K562 (cell line): ENCODE measurements around the gene MRPS6. TPM values are rescaled to one million over a fixed set of nuclear protein-coding genes. Genes with fewer than 3 reads are reported as not detected.

Source experiments
- ATAC-seq: fragments of 200-7000 bp; cut with Tn5 transposase; 3 replicates; pipeline ENCODE4 v1.9.1; 2020; ENCODE audit warnings: moderate library complexity
- BruUV-seq: library from RNA; stranded (reverse); fragments of 400-500 nt; replicated peaks from 2 replicates; lab custom pipeline; 2021; lab: Mats Ljungman, UMichigan
- CTCF ChIA-PET: fragments of 300-600 bp; formaldehyde crosslinking; extraction: SDS; loops from one replicate; lab custom pipeline; 2021; ENCODE audit warnings: low intra/inter-chr PET ratio; lab: Yijun Ruan, JAX
- POLR2A ChIA-PET: fragments of 300-600, 350-650 bp; sonication (Branson Sonifier 250); formaldehyde crosslinking; extraction: SDS; loops from one replicate; lab custom pipeline; 2021; ENCODE audit warnings: antibody characterized with exemption, inconsistent platforms; lab: Yijun Ruan, JAX
- DNase-seq, 4 experiments: peaks; one replicate each; pipeline versions ENCODE4 v3.0.0 to v3.0.0-alpha.2; 2011 to 2018; ENCODE audit warnings: low spot score in 3 of 4, mixed read lengths in 3 of 4; ENCODE audit errors: extremely low read depth in 1 of 4
- FAIRE-seq: peaks from 2 replicates; lab custom pipeline; 2011; peaks lifted over from hg19 to GRCh38; lab: Jason Lieb, UNC
- H2AFZ ChIP-seq: 2 replicates; pipeline ENCODE4 v1.6.0; 2011; ENCODE audit warnings: low read depth, low read length, control low read depth, inconsistent platforms
- H3K27ac ChIP-seq: fragments of 200-600 bp; 3 replicates; pipeline ENCODE4 v1.8.0; 2011; ENCODE audit warnings: low read depth, mild to moderate bottlenecking, control low read depth, inconsistent platforms, low read length, moderate library complexity, mixed read lengths; ENCODE audit errors: extremely low read depth
- H3K27me3 ChIP-seq, 2 experiments: fragments of 300-600 bp in 1 of 2; 2 replicates in 1 of 2; 3 replicates in 1 of 2; pipeline versions ENCODE4 v1.6.0 to v1.8.0; 2011; ENCODE audit warnings: inconsistent platforms in 2 of 2, low read length in 2 of 2, mild to moderate bottlenecking in 1 of 2, mixed read lengths in 1 of 2, moderate library complexity in 1 of 2; ENCODE audit not compliant: control insufficient read depth in 2 of 2, insufficient read depth in 2 of 2
- H3K36me3 ChIP-seq: fragments of 300-600 bp; 3 replicates; pipeline ENCODE4 v1.8.0; 2011; ENCODE audit warnings: mild to moderate bottlenecking, low read length, inconsistent platforms; ENCODE audit not compliant: control insufficient read depth, insufficient read depth
- H3K4me1 ChIP-seq, 2 experiments: fragments of 200-600 bp in 1 of 2; replicated peaks in 1 of 2; 2 replicates in 1 of 2; 3 replicates in 1 of 2; pipeline versions ENCODE4 v1.5.1 to v1.8.0; 2011; ENCODE audit warnings: inconsistent platforms in 2 of 2, low read length in 2 of 2, mild to moderate bottlenecking in 1 of 2, mixed read lengths in 1 of 2, moderate library complexity in 1 of 2; ENCODE audit not compliant: control insufficient read depth in 2 of 2, insufficient read depth in 2 of 2
- H3K4me2 ChIP-seq: 2 replicates; pipeline ENCODE4 v1.6.1; 2011; ENCODE audit warnings: low read length, control low read depth, inconsistent platforms, mixed read lengths; ENCODE audit not compliant: insufficient read depth
- H3K4me3 ChIP-seq: fragments of 200-600 bp; sonication (generic), shearing (Covaris generic); 2 replicates; pipeline ENCODE4 v1.5.1; 2016; ENCODE audit warnings: control low read depth, inconsistent platforms
- H3K79me2 ChIP-seq: fragments of 200-600 bp; 3 replicates; pipeline ENCODE4 v1.8.0; 2011; ENCODE audit warnings: low read length, inconsistent platforms; ENCODE audit not compliant: control insufficient read depth, insufficient read depth
- H3K9ac ChIP-seq, 2 experiments: 2 replicates each; pipeline versions ENCODE4 v1.6.0 to v1.6.1; 2011; ENCODE audit warnings: low read depth in 2 of 2, low read length in 2 of 2, control low read depth in 1 of 2, inconsistent platforms in 1 of 2, mild to moderate bottlenecking in 1 of 2, mixed read lengths in 1 of 2; ENCODE audit not compliant: insufficient read depth in 1 of 2
- H3K9me1 ChIP-seq: one replicate; pipeline ENCODE4 v1.6.0; 2011; ENCODE audit warnings: inconsistent platforms, mild to moderate bottlenecking, low read length, moderate library complexity; ENCODE audit not compliant: control insufficient read depth, insufficient read depth
- H3K9me3 ChIP-seq: replicated peaks from 2 replicates; pipeline ENCODE4 v1.5.1; 2011; ENCODE audit warnings: low read depth, low read length, inconsistent platforms; ENCODE audit not compliant: control insufficient read depth, insufficient read depth
- H4K20me1 ChIP-seq: replicated peaks from 2 replicates; pipeline ENCODE4 v1.6.1; 2011; ENCODE audit warnings: low read length, inconsistent platforms, mixed read lengths; ENCODE audit not compliant: control insufficient read depth, insufficient read depth
- AFF4 ChIP-seq: sonication (generic); formaldehyde crosslinking; IDR thresholded peaks from 2 replicates; pipeline ENCODE4 v1.8.0; 2023; ENCODE audit warnings: mild to moderate bottlenecking, missing genetic modification reagents
- ASH1L ChIP-seq: fragments of 450-650 bp; IDR thresholded peaks from 2 replicates; pipeline ENCODE4 v1.6.1; 2018; ENCODE audit warnings: borderline replicate concordance, mild to moderate bottlenecking, low read depth; ENCODE audit not compliant: partially characterized antibody
- E4F1 ChIP-seq: fragments of 250-450 bp; sonication (Bioruptor Pico); IDR thresholded peaks from 2 replicates; pipeline ENCODE4 v1.5.0; 2021; ENCODE audit warnings: mild to moderate bottlenecking, borderline replicate concordance
- ELF1 ChIP-seq: fragments of 200-800 bp; sonication (Bioruptor generic); IDR thresholded peaks from 2 replicates; pipeline ENCODE4 v1.6.1; 2016; ENCODE audit warnings: missing genetic modification characterization, missing compliant biosample characterization
- HMBOX1 ChIP-seq: sonication (generic); IDR thresholded peaks from 2 replicates; pipeline ENCODE4 v1.6.1; 2016
- MAZ ChIP-seq, 2 experiments: fragments of 450-650 bp in 1 of 2; sonication (generic) in 1 of 2; formaldehyde crosslinking; IDR thresholded peaks in 1 of 2; conservative IDR thresholded peaks in 1 of 2; 2 replicates each; pipeline versions ENCODE4 v1.4.0 to v1.5.0; 2020; ENCODE audit warnings: mild to moderate bottlenecking in 1 of 2, missing genetic modification reagents in 1 of 2
- MTA1 ChIP-seq: fragments of 450-650 bp; IDR thresholded peaks from 2 replicates; pipeline ENCODE4 v1.6.1; 2017; ENCODE audit warnings: borderline replicate concordance
- NEUROD1 ChIP-seq: fragments of 150-350 bp; IDR thresholded peaks from 2 replicates; pipeline ENCODE4 v1.6.1; 2014; ENCODE audit warnings: borderline replicate concordance, low read length, low read depth; ENCODE audit not compliant: partially characterized antibody
- THAP12 ChIP-seq: fragments of 250-450 bp; sonication (Bioruptor Pico); IDR thresholded peaks from 2 replicates; pipeline ENCODE4 v1.9.0; 2021; ENCODE audit warnings: mild to moderate bottlenecking, inconsistent platforms
- YY1 ChIP-seq, 3 experiments: IDR thresholded peaks; 2 replicates each; pipeline ENCODE4 v1.6.1; 2011; ENCODE audit warnings: low read length in 2 of 3, mild to moderate bottlenecking in 2 of 3, moderate library complexity in 2 of 3, borderline replicate concordance in 1 of 3, control low read depth in 1 of 3, low read depth in 1 of 3; ENCODE audit not compliant: insufficient read depth in 3 of 3, insufficient replicate concordance in 2 of 3, control insufficient read depth in 1 of 3, insufficient read length in 1 of 3; ENCODE audit errors: extremely low read depth in 1 of 3
- ZNF77 ChIP-seq: fragments of 250-450 bp; sonication (Bioruptor Pico); IDR thresholded peaks from 2 replicates; pipeline ENCODE4 v1.5.0; 2020
- WGBS: fragments of 100-300 bp; shearing (Covaris generic); methylation state at CpG from one replicate; pipeline ENCODE4 v1.1.6; 2016; ENCODE audit warnings: low coverage, mixed read lengths; ENCODE audit not compliant: insufficient coverage; ENCODE audit errors: missing lambda C conversion rate; 5-methylcytosine and 5-hydroxymethylcytosine counted together
- in situ Hi-C: fragments of 300-500 bp; cut with MboI; formaldehyde crosslinking; loops from 4 replicates; pipeline ENCODE4 v1.15.0; 2018; ENCODE audit warnings: inconsistent platforms, mixed read lengths
- intact Hi-C: fragments of 100-400 bp; cut with micrococcal nuclease; formaldehyde crosslinking; loops from 2 replicates; pipeline ENCODE4 v1.14.2; 2022
- polyA plus RNA-seq, 8 experiments: library from polyadenylated mRNA; depleted of rRNA in 4 of 8; stranded (reverse) in 5 of 8; unstranded in 3 of 8; fragments of >200 nt; fragmentation: Nextera tagmentation in 2 of 8; fragmentation: Illumina TruSeq in 1 of 8; extraction: Ambion mirVana in 2 of 8; extraction: Trizol in 1 of 8; gene quantifications; 2 replicates each; pipeline versions ENCODE4 v1.2.1 to v1.2.3, GENCODE V29; 2011 to 2014; ENCODE audit warnings: inconsistent platforms in 1 of 8, missing spikeins in 1 of 8
- total RNA-seq, 7 experiments: library from RNA; depleted of rRNA in 6 of 7; stranded (reverse); fragments of >200 nt in 6 of 7; fragmentation: Illumina TruSeq in 2 of 7; extraction: Trizol in 2 of 7; gene quantifications; 2 replicates each; pipeline versions ENCODE4 v1.2.1 to v1.2.3, GENCODE V29; 2011 to 2021; ENCODE audit warnings: low replicate concordance in 1 of 7

The MRPS6 gene
- total and polyA plus RNA-seq, 9 of the 15 experiments (the other 6 are each of a cell fraction or from before 2014, with no cell fraction given), result 26.1 to 72.0 (median 39.3) TPM

GRCh38 chr21:34055615-34056014 lies 17.8 kb upstream of the MRPS6 start:
- ChIA-PET POLR2A (interaction anchor here (0.6 to 1.6 kb wide), 4 partner anchors 15 to 91 kb away, joined by 3 to 7 read pairs (median 3); no protein-coding TSS in a partner anchor), CTCF (no interaction called here)
- intact Hi-C loops (no loop called here), in situ Hi-C loops (no loop called here)
- Histone ChIP-seq H2AFZ (no peak overlapping the region), H3K9me3 (no peaks in the 10 kb centered on the region), H3K36me3 (no peaks in the 10 kb centered on the region), H3K4me1 (no peaks in the 10 kb centered on the region; a peak in 1 of 5 replicates), H3K27me3 (peaks cover 6 to 40% of the 10 kb centered on the region in 2 experiments; a peak in 4 of 5 replicates), H3K9me1 (no peaks in the 10 kb centered on the region), H4K20me1 (no peaks in the 10 kb centered on the region), H3K27ac (no peak overlapping the region), H3K4me2 (no peak overlapping the region), H3K4me3 (no peak overlapping the region), H3K9ac (no peak overlapping the region), H3K79me2 (no peaks in the 10 kb centered on the region)
- FAIRE-seq (no peak), ATAC-seq (no peak), DNase-seq (no peak)
- BruUV-seq, result no TSS peak
- 14% methylated on average over 5 of the region's 5 CpGs for whole genome bisulfite sequencing
- no peak for TF ChIP-seq MTA1
- no peak for TF ChIP-seq ASH1L
- TF ChIP-seq ELF1 (tag), result no peak
- TF ChIP-seq THAP12, result no peak
- no peak for TF ChIP-seq HMBOX1
- TF ChIP-seq ZNF77 (CRISPR knock-in tag), result no peak
- no peak for TF ChIP-seq E4F1 (CRISPR knock-in tag)
- no peak for TF ChIP-seq AFF4
- no peak for TF ChIP-seq NEUROD1
- TF ChIP-seq MAZ (CRISPR knock-in tag; conservative IDR thresholded peaks at IDR 0.05 in 1 of 2, IDR thresholded peaks at IDR 0.05 in 1 of 2), result no peak
- TF ChIP-seq YY1 (IDR thresholded peaks at IDR 0.05; ENCODE audit: borderline replicate concordance in 1 of 3, control insufficient read depth in 1 of 3, extremely low read depth in 1 of 3, insufficient read depth in 3 of 3, insufficient read length in 1 of 3, insufficient replicate concordance in 2 of 3, low read depth in 1 of 3, low read length in 2 of 3), result no peak
